Calu3 (cell line): ENCODE data around the gene DPF3. TPM values are rescaled to one million over a fixed set of nuclear protein-coding genes. Genes with fewer than 3 reads are reported as not detected.

Source experiments
- BruUV-seq: library from RNA; stranded (reverse); fragments of 400-500 nt; replicated peaks from 2 replicates; lab custom pipeline; 2021; lab: Mats Ljungman, UMichigan
- CTCF ChIA-PET: fragments of 300-600 bp; sonication (Branson Sonifier 250); formaldehyde crosslinking; loops from one replicate; lab custom pipeline; 2022; ENCODE audit warnings: antibody characterized with exemption; lab: Charles Lee
- DNase-seq: peaks from one replicate; pipeline ENCODE4 v3.0.0; 2022
- H3K27ac Mint-ChIP-seq: one replicate; pipeline ENCODE4 v1.8.0; 2022; ENCODE audit warnings: mixed read lengths; ENCODE audit not compliant: unreplicated experiment
- H3K27me3 Mint-ChIP-seq: one replicate; pipeline ENCODE4 v1.8.0; 2022; ENCODE audit warnings: mixed read lengths; ENCODE audit not compliant: unreplicated experiment
- H3K36me3 Mint-ChIP-seq: one replicate; pipeline ENCODE4 v1.8.0; 2022; ENCODE audit warnings: mild to moderate bottlenecking, moderate library complexity, mixed read lengths; ENCODE audit not compliant: insufficient read depth, unreplicated experiment
- H3K4me1 Mint-ChIP-seq: one replicate; pipeline ENCODE4 v1.8.0; 2022; ENCODE audit warnings: mild to moderate bottlenecking, low read depth, mixed read lengths; ENCODE audit not compliant: unreplicated experiment
- H3K4me3 Mint-ChIP-seq: one replicate; pipeline ENCODE4 v1.8.0; 2022; ENCODE audit warnings: mild to moderate bottlenecking, low read depth, moderate library complexity, mixed read lengths; ENCODE audit not compliant: unreplicated experiment
- H3K9me3 Mint-ChIP-seq: one replicate; pipeline ENCODE4 v1.8.0; 2022; ENCODE audit warnings: low read depth, mixed read lengths; ENCODE audit not compliant: unreplicated experiment
- intact Hi-C: fragments of 100-400 bp; cut with micrococcal nuclease; formaldehyde crosslinking; loops from one replicate; pipeline ENCODE4 v1.10.0; 2022; ENCODE audit not compliant: unreplicated experiment
- total RNA-seq: library from RNA; stranded (reverse); gene quantifications from 2 replicates; pipeline ENCODE4 v1.2.3, GENCODE V29; 2022
- TF ChIP-seq, protein P1 (sequence below): fragments of 200-600 bp; IDR thresholded peaks from one replicate; pipeline ENCODE4 v1.8.0; 2022; ENCODE audit warnings: antibody characterized with exemption; ENCODE audit not compliant: unreplicated experiment

Gene DPF3
- total RNA-seq, 1 experiment from 2014 or later: 9.6 TPM

DNA sequence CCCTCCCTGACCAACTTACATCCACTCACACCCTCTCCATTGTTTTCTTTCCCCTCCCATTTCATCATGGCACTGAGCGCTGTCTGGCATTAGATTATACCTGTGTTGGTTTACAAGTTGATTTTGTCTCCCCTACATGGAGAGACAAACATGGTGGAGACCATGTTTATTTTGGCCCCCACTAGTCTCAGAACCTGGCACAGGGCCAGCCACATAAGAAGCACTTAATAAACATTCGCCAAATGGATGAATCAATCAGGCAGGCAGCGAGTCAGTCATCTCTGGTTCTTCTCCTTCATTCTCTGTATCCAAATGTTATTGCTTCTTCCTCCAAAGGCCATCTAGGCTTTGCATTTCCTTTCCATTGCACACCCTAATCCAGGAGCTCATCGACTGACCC is 177.4 kb downstream of the DPF3 start:
- CTCF ChIA-PET: no interaction called here
- DNase-seq: no peak
- no TSS peak for BruUV-seq
- H3K36me3 Mint-ChIP-seq: no peaks in the 10 kb centered on the region
- TF ChIP-seq, protein P1, sequence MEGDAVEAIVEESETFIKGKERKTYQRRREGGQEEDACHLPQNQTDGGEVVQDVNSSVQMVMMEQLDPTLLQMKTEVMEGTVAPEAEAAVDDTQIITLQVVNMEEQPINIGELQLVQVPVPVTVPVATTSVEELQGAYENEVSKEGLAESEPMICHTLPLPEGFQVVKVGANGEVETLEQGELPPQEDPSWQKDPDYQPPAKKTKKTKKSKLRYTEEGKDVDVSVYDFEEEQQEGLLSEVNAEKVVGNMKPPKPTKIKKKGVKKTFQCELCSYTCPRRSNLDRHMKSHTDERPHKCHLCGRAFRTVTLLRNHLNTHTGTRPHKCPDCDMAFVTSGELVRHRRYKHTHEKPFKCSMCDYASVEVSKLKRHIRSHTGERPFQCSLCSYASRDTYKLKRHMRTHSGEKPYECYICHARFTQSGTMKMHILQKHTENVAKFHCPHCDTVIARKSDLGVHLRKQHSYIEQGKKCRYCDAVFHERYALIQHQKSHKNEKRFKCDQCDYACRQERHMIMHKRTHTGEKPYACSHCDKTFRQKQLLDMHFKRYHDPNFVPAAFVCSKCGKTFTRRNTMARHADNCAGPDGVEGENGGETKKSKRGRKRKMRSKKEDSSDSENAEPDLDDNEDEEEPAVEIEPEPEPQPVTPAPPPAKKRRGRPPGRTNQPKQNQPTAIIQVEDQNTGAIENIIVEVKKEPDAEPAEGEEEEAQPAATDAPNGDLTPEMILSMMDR: no peak
- intact Hi-C loops: no loop called here
- no peaks in the 10 kb centered on the region for H3K27me3 Mint-ChIP-seq
- no peak overlapping the region for H3K4me3 Mint-ChIP-seq
- peaks cover 13% of the 10 kb centered on the region for H3K4me1 Mint-ChIP-seq
- no peaks in the 10 kb centered on the region for H3K9me3 Mint-ChIP-seq
- no peak overlapping the region for H3K27ac Mint-ChIP-seq

DNA sequence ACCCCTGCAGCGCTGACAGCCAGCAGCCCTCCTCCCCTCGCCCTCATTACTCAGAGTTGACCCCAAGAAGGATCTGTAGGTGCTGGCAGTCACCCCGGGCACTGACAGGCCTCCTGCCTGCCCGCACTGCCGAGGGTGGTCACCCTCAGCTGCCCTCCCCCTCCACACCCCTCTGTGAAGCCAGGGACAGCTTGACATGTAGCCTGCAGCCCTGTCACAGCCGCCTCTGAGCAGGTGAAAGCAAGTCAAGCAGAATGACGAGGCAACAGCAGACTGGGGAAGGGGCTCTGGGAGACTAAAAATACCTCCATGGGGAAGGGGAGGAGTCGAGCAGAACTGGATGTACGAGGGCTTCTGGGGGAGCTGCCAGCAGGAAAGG is 178.1 kb downstream of the DPF3 start:
- CTCF ChIA-PET: no interaction called here
- Mint-ChIP-seq H3K4me1 (peaks cover 13% of the 10 kb centered on the region), H3K27ac (no peak overlapping the region), H3K27me3 (no peaks in the 10 kb centered on the region), H3K4me3 (no peak overlapping the region), H3K36me3 (no peaks in the 10 kb centered on the region), H3K9me3 (no peaks in the 10 kb centered on the region)
- no peak for DNase-seq
- intact Hi-C loops: no loop called here
- no TSS peak for BruUV-seq
- TF ChIP-seq, protein P1: no peak

DNA sequence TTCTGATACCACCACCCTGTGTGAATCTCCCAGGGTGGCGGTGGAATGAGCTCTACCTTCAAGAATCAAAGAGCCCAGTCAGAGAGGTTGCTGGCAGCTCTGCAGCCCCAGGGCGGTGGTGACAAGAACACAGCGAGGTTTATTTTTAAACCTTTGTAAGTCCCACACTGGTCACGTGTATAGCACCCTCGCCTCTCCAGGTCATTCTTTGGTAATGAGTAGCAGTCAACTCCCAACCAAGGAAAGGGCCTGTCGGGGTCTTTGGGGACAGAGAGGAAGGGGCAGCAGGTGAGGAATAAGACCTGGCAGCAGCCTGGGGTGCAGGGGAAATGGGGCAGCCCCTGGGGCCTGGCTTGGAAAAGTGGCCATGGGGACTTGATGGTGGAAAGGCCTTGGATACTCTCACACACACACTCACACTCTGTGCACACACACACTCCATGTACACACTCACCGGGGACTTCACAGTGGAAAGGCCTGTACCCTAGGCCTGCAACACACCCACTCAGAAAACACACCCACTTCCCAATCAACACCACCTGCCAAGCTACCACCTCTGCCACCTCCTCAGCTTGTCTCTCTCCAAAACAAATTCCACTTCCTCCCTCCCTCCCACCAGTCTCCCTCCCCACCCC is 178.6 kb downstream of the DPF3 start:
- Mint-ChIP-seq H3K27ac (no peak overlapping the region), H3K27me3 (no peaks in the 10 kb centered on the region), H3K4me3 (no peak overlapping the region), H3K4me1 (peaks cover 13% of the 10 kb centered on the region), H3K9me3 (no peaks in the 10 kb centered on the region), H3K36me3 (no peaks in the 10 kb centered on the region)
- TF ChIP-seq, protein P1: no peak
- BruUV-seq: no TSS peak
- DNase-seq: no peak
- intact Hi-C loops: no loop called here
- CTCF ChIA-PET: interaction anchor here (0.6 to 1.0 kb wide), 2 partner anchors 11 to 307 kb away, joined by 3 read pairs; no protein-coding TSS in a partner anchor

DNA sequence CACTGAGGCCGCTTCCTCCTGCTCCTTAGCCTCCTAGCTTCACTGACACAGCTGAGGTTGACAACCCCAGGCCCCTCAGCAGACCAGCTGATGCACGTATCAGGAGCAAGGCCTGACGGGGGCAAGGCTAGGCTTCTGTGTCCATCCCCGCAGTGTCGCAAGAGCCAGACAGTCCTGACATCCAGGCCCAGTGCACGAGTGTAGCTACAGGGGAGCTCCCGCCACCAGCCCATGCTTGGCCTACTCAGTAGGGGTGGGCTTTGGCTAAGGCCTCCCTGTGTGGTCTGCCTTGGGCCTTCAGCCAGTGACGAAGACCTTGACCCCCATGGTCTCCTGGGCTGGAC is 179.1 kb downstream of the DPF3 start:
- CTCF ChIA-PET: interaction anchor here (1.0 kb wide), 1 partner anchor 11 kb away, joined by 3 read pairs; no protein-coding TSS in a partner anchor
- no peaks in the 10 kb centered on the region for H3K36me3 Mint-ChIP-seq
- no TSS peak for BruUV-seq
- intact Hi-C loops: no loop called here
- no peak overlapping the region for H3K27ac Mint-ChIP-seq
- no peaks in the 10 kb centered on the region for H3K27me3 Mint-ChIP-seq
- no peaks in the 10 kb centered on the region for H3K9me3 Mint-ChIP-seq
- TF ChIP-seq, protein P1: no peak
- DNase-seq: no peak
- H3K4me3 Mint-ChIP-seq: no peak overlapping the region
- peaks cover 13% of the 10 kb centered on the region for H3K4me1 Mint-ChIP-seq
